ENCODE measurements around the gene PYCR2. TPM values are rescaled to one million over a fixed set of nuclear protein-coding genes. Genes with fewer than 3 reads are reported as not detected.

The PYCR2 gene
- total RNA-seq, 1 donor from 2014 or later = 38.1 TPM

DNA sequence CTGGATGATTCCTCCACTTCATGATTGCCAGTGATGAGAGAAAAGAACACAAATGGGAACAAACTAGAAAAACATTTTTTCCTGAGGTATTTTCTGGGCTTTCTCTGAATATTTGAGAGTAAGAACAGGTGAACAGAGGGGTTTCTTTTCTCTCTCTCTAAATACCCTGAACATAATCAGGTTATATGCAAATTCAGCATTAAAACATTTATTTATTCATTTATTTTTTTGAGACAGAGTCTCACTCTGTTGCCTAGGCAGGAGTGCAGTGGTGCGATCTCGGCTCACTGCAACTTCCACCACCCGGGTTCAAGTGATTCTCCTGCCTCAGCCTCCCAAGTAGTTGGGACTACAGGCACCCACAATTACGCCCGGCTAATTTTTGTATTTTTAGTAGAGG, 22.8 kb upstream of the PYCR2 start:
- peaks cover 38% of the 10 kb centered on the region for H3K27me3 Mint-ChIP-seq (ENCODE audit: low read depth, unreplicated experiment)
- no peak for DNase-seq (ENCODE audit: low read depth)
- H3K79me2 ChIP-seq (ENCODE audit: insufficient read depth, low read length) = no peaks in the 10 kb centered on the region
- no peak overlapping the region for H2AFZ ChIP-seq (ENCODE audit: low read depth, low read length)
- H3K36me3 ChIP-seq (ENCODE audit: insufficient read depth, low read length) = no peaks in the 10 kb centered on the region
- H4K20me1 ChIP-seq (ENCODE audit: insufficient read depth, low read length) = no peaks in the 10 kb centered on the region
- no peak for FAIRE-seq
- peaks cover 4% of the 10 kb centered on the region for H3K4me1 Mint-ChIP-seq (ENCODE audit: low read depth, unreplicated experiment)
- no peaks in the 10 kb centered on the region for H3K4me1 ChIP-seq (ENCODE audit: insufficient read depth, low read length)
- no peak overlapping the region for H3K4me2 ChIP-seq (ENCODE audit: low read length)
- H3K27ac ChIP-seq (ENCODE audit: low read depth, low read length) = no peak overlapping the region
- no peaks in the 10 kb centered on the region for H3K36me3 Mint-ChIP-seq (ENCODE audit: low read depth, unreplicated experiment)
- H3K4me3 ChIP-seq (ENCODE audit: insufficient read depth, low read depth, low read length) = no peak overlapping the region
- H3K4me3 Mint-ChIP-seq (ENCODE audit: unreplicated experiment) = no peak overlapping the region
- TF ChIP-seq, protein P1, sequence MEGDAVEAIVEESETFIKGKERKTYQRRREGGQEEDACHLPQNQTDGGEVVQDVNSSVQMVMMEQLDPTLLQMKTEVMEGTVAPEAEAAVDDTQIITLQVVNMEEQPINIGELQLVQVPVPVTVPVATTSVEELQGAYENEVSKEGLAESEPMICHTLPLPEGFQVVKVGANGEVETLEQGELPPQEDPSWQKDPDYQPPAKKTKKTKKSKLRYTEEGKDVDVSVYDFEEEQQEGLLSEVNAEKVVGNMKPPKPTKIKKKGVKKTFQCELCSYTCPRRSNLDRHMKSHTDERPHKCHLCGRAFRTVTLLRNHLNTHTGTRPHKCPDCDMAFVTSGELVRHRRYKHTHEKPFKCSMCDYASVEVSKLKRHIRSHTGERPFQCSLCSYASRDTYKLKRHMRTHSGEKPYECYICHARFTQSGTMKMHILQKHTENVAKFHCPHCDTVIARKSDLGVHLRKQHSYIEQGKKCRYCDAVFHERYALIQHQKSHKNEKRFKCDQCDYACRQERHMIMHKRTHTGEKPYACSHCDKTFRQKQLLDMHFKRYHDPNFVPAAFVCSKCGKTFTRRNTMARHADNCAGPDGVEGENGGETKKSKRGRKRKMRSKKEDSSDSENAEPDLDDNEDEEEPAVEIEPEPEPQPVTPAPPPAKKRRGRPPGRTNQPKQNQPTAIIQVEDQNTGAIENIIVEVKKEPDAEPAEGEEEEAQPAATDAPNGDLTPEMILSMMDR (IDR thresholded peaks at IDR 0.05; ENCODE audit: insufficient read depth, low read depth, low read length) = no peak
- TF ChIP-seq EZH2 (IDR thresholded peaks at IDR 0.05; ENCODE audit: insufficient read depth, low read length) = no peak
- no peak overlapping the region for H3K9ac ChIP-seq (ENCODE audit: low read length)
- no peak overlapping the region for H3K27ac Mint-ChIP-seq (ENCODE audit: unreplicated experiment)
- H3K27me3 ChIP-seq (ENCODE audit: insufficient read depth, low read length) = peaks cover 19% of the 10 kb centered on the region
- peaks cover 1% of the 10 kb centered on the region for H3K9me3 Mint-ChIP-seq (ENCODE audit: unreplicated experiment)
- H3K9me3 ChIP-seq (ENCODE audit: insufficient read depth, low read depth, low read length) = no peaks in the 10 kb centered on the region

DNA sequence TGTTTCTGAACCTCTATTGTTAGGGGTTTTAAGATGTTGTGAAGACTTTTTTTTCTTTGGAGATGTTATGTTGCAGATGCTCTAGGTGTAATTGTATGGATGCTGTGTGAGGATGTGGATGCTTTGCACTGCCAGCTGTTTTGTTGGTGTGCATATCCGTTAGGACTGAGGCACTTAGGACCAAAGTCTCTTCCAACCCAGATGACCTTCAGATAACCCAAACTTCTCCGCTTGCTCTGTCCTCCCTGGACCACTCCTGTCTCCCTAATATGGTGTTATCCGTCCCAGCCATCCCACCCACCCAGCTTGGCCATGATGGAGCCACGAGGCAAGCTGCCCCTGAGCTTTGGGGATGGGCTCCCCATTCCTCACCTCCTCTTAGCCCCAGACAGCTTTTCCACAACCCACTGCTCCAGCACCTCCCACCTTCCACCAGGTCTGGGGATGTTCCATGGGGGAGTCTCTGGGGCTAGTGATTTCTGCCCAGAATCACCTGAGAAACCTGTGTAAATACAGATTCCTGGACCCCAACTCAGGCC, 22.1 kb upstream of the PYCR2 start:
- H3K9ac ChIP-seq (ENCODE audit: low read length) = no peak overlapping the region
- FAIRE-seq (no peak), DNase-seq (ENCODE audit: low read depth) (no peak)
- Mint-ChIP-seq H3K4me1 (ENCODE audit: low read depth, unreplicated experiment) (peaks cover 10% of the 10 kb centered on the region), H3K27me3 (ENCODE audit: low read depth, unreplicated experiment) (peaks cover 35% of the 10 kb centered on the region), H3K36me3 (ENCODE audit: low read depth, unreplicated experiment) (no peaks in the 10 kb centered on the region), H3K4me3 (ENCODE audit: unreplicated experiment) (no peak overlapping the region), H3K9me3 (ENCODE audit: unreplicated experiment) (peaks cover 1% of the 10 kb centered on the region), H3K27ac (ENCODE audit: unreplicated experiment) (no peak overlapping the region)
- H4K20me1 ChIP-seq (ENCODE audit: insufficient read depth, low read length) = no peaks in the 10 kb centered on the region
- no peak overlapping the region for H2AFZ ChIP-seq (ENCODE audit: low read depth, low read length)
- no peak overlapping the region for H3K4me2 ChIP-seq (ENCODE audit: low read length)
- peaks cover 17% of the 10 kb centered on the region for H3K27me3 ChIP-seq (ENCODE audit: insufficient read depth, low read length)
- H3K4me1 ChIP-seq (ENCODE audit: insufficient read depth, low read length) = no peaks in the 10 kb centered on the region
- no peak for TF ChIP-seq EZH2 (IDR thresholded peaks at IDR 0.05; ENCODE audit: insufficient read depth, low read length)
- TF ChIP-seq, protein P1 (IDR thresholded peaks at IDR 0.05; ENCODE audit: insufficient read depth, low read depth, low read length) = no peak
- H3K79me2 ChIP-seq (ENCODE audit: insufficient read depth, low read length) = no peaks in the 10 kb centered on the region
- H3K9me3 ChIP-seq (ENCODE audit: insufficient read depth, low read depth, low read length) = no peaks in the 10 kb centered on the region
- no peak overlapping the region for H3K27ac ChIP-seq (ENCODE audit: low read depth, low read length)
- no peak overlapping the region for H3K4me3 ChIP-seq (ENCODE audit: insufficient read depth, low read depth, low read length)
- no peaks in the 10 kb centered on the region for H3K36me3 ChIP-seq (ENCODE audit: insufficient read depth, low read length)

DNA sequence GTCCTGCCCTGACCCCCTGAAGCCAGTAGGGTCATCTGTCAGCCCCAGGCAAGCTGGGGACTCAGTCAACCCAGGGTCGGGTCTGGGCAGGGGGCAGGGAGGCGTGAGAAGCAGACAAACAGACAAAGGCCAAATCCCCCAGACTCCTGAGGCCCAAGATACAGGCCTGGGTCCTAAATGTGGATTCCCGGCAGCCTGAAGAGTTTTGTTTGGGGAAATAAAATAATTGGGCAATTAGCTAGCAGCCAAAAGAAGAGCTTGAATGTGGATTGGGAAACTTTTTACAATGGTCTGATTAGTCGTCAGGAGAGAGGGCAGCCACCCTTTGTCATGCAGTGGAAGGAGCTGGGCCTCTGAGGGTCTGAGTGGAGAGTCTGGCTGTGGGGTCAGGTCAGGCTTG, 21.5 kb upstream of the PYCR2 start:
- H2AFZ ChIP-seq (ENCODE audit: low read depth, low read length) = no peak overlapping the region

More for the DNA sequence above, 21.5 kb upstream of the PYCR2 start:
- H3K4me1 Mint-ChIP-seq (ENCODE audit: low read depth, unreplicated experiment) = peaks cover 10% of the 10 kb centered on the region
- DNase-seq (ENCODE audit: low read depth) (no peak), FAIRE-seq (no peak)
- Histone ChIP-seq H3K36me3 (ENCODE audit: insufficient read depth, low read length) (no peaks in the 10 kb centered on the region), H3K4me1 (ENCODE audit: insufficient read depth, low read length) (no peaks in the 10 kb centered on the region), H3K27me3 (ENCODE audit: insufficient read depth, low read length) (peaks cover 17% of the 10 kb centered on the region), H3K4me2 (ENCODE audit: low read length) (no peak overlapping the region), H3K9ac (ENCODE audit: low read length) (no peak overlapping the region), H3K79me2 (ENCODE audit: insufficient read depth, low read length) (no peaks in the 10 kb centered on the region), H4K20me1 (ENCODE audit: insufficient read depth, low read length) (no peaks in the 10 kb centered on the region), H3K4me3 (ENCODE audit: insufficient read depth, low read depth, low read length) (no peak overlapping the region), H3K27ac (ENCODE audit: low read depth, low read length) (no peak overlapping the region), H3K9me3 (ENCODE audit: insufficient read depth, low read depth, low read length) (no peaks in the 10 kb centered on the region)
- H3K27me3 Mint-ChIP-seq (ENCODE audit: low read depth, unreplicated experiment) = peaks cover 33% of the 10 kb centered on the region
- H3K27ac Mint-ChIP-seq (ENCODE audit: unreplicated experiment) = no peak overlapping the region
- H3K9me3 Mint-ChIP-seq (ENCODE audit: unreplicated experiment) = peaks cover 1% of the 10 kb centered on the region
- no peak overlapping the region for H3K4me3 Mint-ChIP-seq (ENCODE audit: unreplicated experiment)
- no peaks in the 10 kb centered on the region for H3K36me3 Mint-ChIP-seq (ENCODE audit: low read depth, unreplicated experiment)
- no peak for TF ChIP-seq EZH2 (IDR thresholded peaks at IDR 0.05; ENCODE audit: insufficient read depth, low read length)
- TF ChIP-seq, protein P1 (IDR thresholded peaks at IDR 0.05; ENCODE audit: insufficient read depth, low read depth, low read length) = no peak
